PFSK-1 (cell line): ENCODE data around the gene DMAP1.

Experiments
- POLR2AphosphoS5 ChIP-seq: IDR thresholded peaks from 2 replicates; pipeline ENCODE4 v1.6.1; 2012; ENCODE audit warnings: low read depth, mild to moderate bottlenecking, control low read depth, low read length, moderate library complexity
- TAF1 ChIP-seq: IDR thresholded peaks from 2 replicates; pipeline ENCODE4 v1.6.1; 2012; ENCODE audit warnings: low read length, control low read depth, borderline replicate concordance; ENCODE audit not compliant: insufficient read depth

DNA sequence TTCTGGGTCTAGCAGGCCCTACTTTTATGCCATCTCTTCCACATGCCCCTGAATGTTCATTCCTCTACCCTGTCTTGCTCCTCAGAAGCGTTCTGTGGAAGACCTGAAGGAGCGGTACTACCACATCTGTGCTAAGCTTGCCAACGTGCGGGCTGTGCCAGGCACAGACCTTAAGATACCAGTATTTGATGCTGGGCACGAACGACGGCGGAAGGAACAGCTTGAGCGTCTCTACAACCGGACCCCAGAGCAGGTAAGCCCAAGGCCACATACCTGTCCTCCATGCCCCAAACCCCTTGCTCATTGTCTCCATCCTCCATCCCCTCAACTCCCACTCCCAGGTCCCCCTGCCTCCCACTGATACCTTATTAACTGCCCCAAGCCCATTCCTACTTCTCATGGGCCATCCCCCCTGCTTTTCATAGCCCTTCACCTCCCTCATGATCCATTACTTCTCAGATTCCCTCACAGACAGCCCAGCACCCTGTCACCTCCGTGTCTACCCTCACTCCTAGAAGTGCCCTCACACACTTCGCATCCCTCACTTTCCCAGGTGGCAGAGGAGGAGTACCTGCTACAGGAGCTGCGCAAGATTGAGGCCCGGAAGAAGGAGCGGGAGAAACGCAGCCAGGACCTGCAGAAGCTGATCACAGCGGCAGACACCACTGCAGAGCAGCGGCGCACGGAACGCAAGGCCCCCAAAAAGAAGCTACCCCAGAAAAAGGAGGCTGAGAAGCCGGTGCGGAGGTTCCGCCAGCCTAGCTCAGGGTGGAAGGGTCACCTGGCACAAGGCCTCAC lies 5.4 kb downstream of the DMAP1 start:
- TF ChIP-seq POLR2AphosphoS5 (no peak), TAF1 (no peak)
